Mesodermal cell (in vitro differentiated cells): ENCODE data around the gene ITPKB.
"Not testable (repeated sequence)": the region's sequence is repeated elsewhere in the genome, so short reads cannot be mapped to it uniquely, and the experiment has no call there.

ENCODE experiments used
- H3K27ac ChIP-seq: 2 replicates; pipeline ENCODE4 v1.7.0; 2013; ENCODE audit warnings: mild to moderate bottlenecking, low read depth, low read length, moderate library complexity; ENCODE audit not compliant: severe bottlenecking
- H3K36me3 ChIP-seq: 2 replicates; pipeline ENCODE4 v1.7.1; 2013; ENCODE audit warnings: mild to moderate bottlenecking, low read length, moderate library complexity; ENCODE audit not compliant: control insufficient read depth, insufficient read depth
- H3K4me1 ChIP-seq: one replicate; pipeline ENCODE4 v1.7.1; 2013; ENCODE audit warnings: mild to moderate bottlenecking, low read length; ENCODE audit not compliant: insufficient read depth, control insufficient read depth, poor library complexity, severe bottlenecking
- H3K4me3 ChIP-seq: 2 replicates; pipeline ENCODE4 v1.7.0; 2013; ENCODE audit warnings: low read length, control low read depth, mild to moderate bottlenecking; ENCODE audit not compliant: insufficient read depth, poor library complexity, severe bottlenecking; ENCODE audit errors: extremely low read depth
- H3K9me3 ChIP-seq: 2 replicates; pipeline ENCODE4 v1.7.1; 2013; ENCODE audit warnings: mild to moderate bottlenecking, low read length, moderate library complexity; ENCODE audit not compliant: control insufficient read depth
- WGBS, 2 experiments: methylation state at CpG; one replicate each; pipeline ENCODE4 v1.1.5; 2013; ENCODE audit warnings: missing lambda C conversion rate in 2 of 2; ENCODE audit not compliant: insufficient coverage in 2 of 2; 5-methylcytosine and 5-hydroxymethylcytosine counted together

Gene ITPKB

GRCh38 chr1:226776975-226777374 is 37.9 kb upstream of the ITPKB start:
- WGBS, 2 experiments = no CpG with 5 or more reads among the region's 1 CpG
- no peaks in the 10 kb centered on the region for H3K4me1 ChIP-seq
- no peaks in the 10 kb centered on the region for H3K9me3 ChIP-seq
- no peaks in the 10 kb centered on the region for H3K36me3 ChIP-seq
- no peak overlapping the region for H3K27ac ChIP-seq
- H3K4me3 ChIP-seq = no peak overlapping the region

- H3K9me3 ChIP-seq = no peaks in the 10 kb centered on the region
- no peak overlapping the region for H3K27ac ChIP-seq
- H3K36me3 ChIP-seq = no peaks in the 10 kb centered on the region
- no peak overlapping the region for H3K4me3 ChIP-seq
- WGBS, 2 experiments = 93 to 96% methylated on average over 2 to 4 of the region's 6 CpGs
- H3K4me1 ChIP-seq = no peaks in the 10 kb centered on the region
Observed at GRCh38 chr1:226776066-226776465, 37.0 kb upstream of the ITPKB start.

- H3K4me3 ChIP-seq = no peak overlapping the region
- H3K36me3 ChIP-seq = no peaks in the 10 kb centered on the region
- no peak overlapping the region for H3K27ac ChIP-seq
- no peaks in the 10 kb centered on the region for H3K9me3 ChIP-seq
- 88% methylated on average over 3 to 4 of the region's 7 CpGs for WGBS, 2 experiments
- H3K4me1 ChIP-seq = peaks cover 3% of the 10 kb centered on the region
Observed at GRCh38 chr1:226772446-226773139, 33.5 kb upstream of the ITPKB start.

- H3K27ac ChIP-seq, H3K36me3 ChIP-seq, H3K9me3 ChIP-seq, H3K4me3 ChIP-seq: not testable (repeated sequence)
- H3K4me1 ChIP-seq = peaks cover 28% of the 10 kb centered on the region
- no CpG with 5 or more reads among the region's 3 CpGs for WGBS, 2 experiments
Observed at GRCh38 chr1:226767170-226767569, 28.1 kb upstream of the ITPKB start.

- Histone ChIP-seq H3K9me3 (no peaks in the 10 kb centered on the region), H3K27ac (no peak overlapping the region), H3K4me3 (no peak overlapping the region), H3K36me3 (no peaks in the 10 kb centered on the region), H3K4me1 (peaks cover 28% of the 10 kb centered on the region)
- 40 to 86% methylated on average over 1 to 2 of the region's 3 CpGs for WGBS, 2 experiments
Observed at GRCh38 chr1:226766565-226766964, 27.5 kb upstream of the ITPKB start.

GRCh38 chr1:226764533-226764932 is 25.5 kb upstream of the ITPKB start:
- no peaks in the 10 kb centered on the region for H3K36me3 ChIP-seq
- H3K4me3 ChIP-seq = no peak overlapping the region
- peaks cover 25% of the 10 kb centered on the region for H3K4me1 ChIP-seq
- H3K27ac ChIP-seq = no peak overlapping the region
- WGBS, 2 experiments = 83 to 100% methylated on average over 1 to 2 of the region's 2 CpGs
- no peaks in the 10 kb centered on the region for H3K9me3 ChIP-seq

- Histone ChIP-seq H3K36me3 (no peaks in the 10 kb centered on the region), H3K4me3 (no peak overlapping the region), H3K27ac (peak overlapping the region; percentile 88), H3K4me1 (peaks cover 25% of the 10 kb centered on the region), H3K9me3 (no peaks in the 10 kb centered on the region)
- 19 to 22% methylated on average over 2 to 3 of the region's 4 CpGs for WGBS, 2 experiments
Observed at GRCh38 chr1:226763905-226764264, 24.8 kb upstream of the ITPKB start.

- H3K36me3 ChIP-seq = no peaks in the 10 kb centered on the region
- peak overlapping the region; percentile 88 for H3K27ac ChIP-seq
- H3K9me3 ChIP-seq = no peaks in the 10 kb centered on the region
- peaks cover 25% of the 10 kb centered on the region for H3K4me1 ChIP-seq
- H3K4me3 ChIP-seq = no peak overlapping the region
- WGBS, 2 experiments = 80 to 92% methylated on average over 1 to 2 of the region's 7 CpGs
Observed at GRCh38 chr1:226762988-226763904, 24.2 kb upstream of the ITPKB start.

- no peaks in the 10 kb centered on the region for H3K9me3 ChIP-seq
- WGBS, 2 experiments = 84 to 100% methylated on average over 1 to 2 of the region's 4 CpGs
- H3K27ac ChIP-seq = no peak overlapping the region
- H3K36me3 ChIP-seq = no peaks in the 10 kb centered on the region
- peaks cover 25% of the 10 kb centered on the region for H3K4me1 ChIP-seq
- H3K4me3 ChIP-seq = no peak overlapping the region
Observed at GRCh38 chr1:226762055-226762454, 23.0 kb upstream of the ITPKB start.

GRCh38 chr1:226761322-226761721 is 22.2 kb upstream of the ITPKB start:
- Histone ChIP-seq H3K27ac (no peak overlapping the region), H3K36me3 (no peaks in the 10 kb centered on the region), H3K4me3 (no peak overlapping the region), H3K9me3 (no peaks in the 10 kb centered on the region), H3K4me1 (peaks cover 25% of the 10 kb centered on the region)
- no CpG with 5 or more reads among the region's 1 CpG for WGBS, 2 experiments
